ENCODE data around the gene PIK3CB. TPM values are rescaled to one million over a fixed set of nuclear protein-coding genes. Genes with fewer than 3 reads are reported as not detected.
"Not testable (repeated sequence)": the region's sequence is repeated elsewhere in the genome, so short reads cannot be mapped to it uniquely, and the experiment has no call there.

PIK3CB gene
- total RNA-seq, 1 experiment from 2014 or later: 6.1 TPM

DNA sequence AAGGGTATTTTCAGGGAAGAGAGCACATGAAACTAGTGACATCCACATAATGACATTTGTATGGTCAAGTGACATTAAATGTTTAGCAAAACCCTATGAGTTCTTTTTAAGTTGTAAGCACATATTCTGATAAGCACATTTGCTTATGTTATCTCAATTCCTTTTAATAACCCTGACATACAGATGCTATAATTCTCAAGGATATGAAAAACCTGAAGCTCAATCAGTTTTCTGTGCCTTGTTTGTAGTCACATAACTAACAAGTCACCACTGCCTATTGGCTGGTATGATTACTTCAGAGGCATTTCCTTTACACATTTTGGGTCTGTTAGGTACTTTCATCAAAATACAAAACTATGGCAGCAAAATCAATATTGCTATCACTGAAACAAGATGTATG is 152.1 kb downstream of the PIK3CB start:
- DNase-seq (ENCODE audit: low spot score): no peak

GRCh38 chr3:138681463-138682220 is 153.1 kb downstream of the PIK3CB start:
- no peak for DNase-seq (ENCODE audit: low spot score)

- DNase-seq (ENCODE audit: low spot score): not testable (repeated sequence)
These were observed 153.8 kb downstream of the PIK3CB start for GRCh38 chr3:138680974-138681373.

- no peak for DNase-seq (ENCODE audit: low spot score)
These were observed 155.8 kb downstream of the PIK3CB start for GRCh38 chr3:138678874-138679392.

- DNase-seq (ENCODE audit: low spot score): no peak
These were observed 156.6 kb downstream of the PIK3CB start for GRCh38 chr3:138678086-138678485.

DNA sequence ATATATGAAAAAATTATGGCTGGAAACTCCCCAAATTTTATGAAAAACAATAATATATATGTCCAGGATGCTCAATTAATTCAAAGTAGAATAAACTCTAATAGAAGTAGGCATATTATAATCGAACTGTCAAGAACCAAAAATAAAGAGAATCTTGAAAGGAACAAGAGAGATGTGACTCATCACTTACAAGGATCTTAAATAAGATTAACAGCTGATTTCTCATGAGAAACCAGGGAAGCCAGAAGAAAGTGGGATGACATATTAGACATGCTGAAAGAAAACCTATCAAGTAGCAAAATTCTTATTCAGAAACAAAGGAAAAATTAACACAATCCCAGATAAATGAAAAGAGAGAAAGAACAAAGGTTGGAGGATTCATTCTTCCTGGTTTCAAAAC is 159.3 kb downstream of the PIK3CB start:
- peak; percentile 42 for DNase-seq (ENCODE audit: low spot score)

DNA sequence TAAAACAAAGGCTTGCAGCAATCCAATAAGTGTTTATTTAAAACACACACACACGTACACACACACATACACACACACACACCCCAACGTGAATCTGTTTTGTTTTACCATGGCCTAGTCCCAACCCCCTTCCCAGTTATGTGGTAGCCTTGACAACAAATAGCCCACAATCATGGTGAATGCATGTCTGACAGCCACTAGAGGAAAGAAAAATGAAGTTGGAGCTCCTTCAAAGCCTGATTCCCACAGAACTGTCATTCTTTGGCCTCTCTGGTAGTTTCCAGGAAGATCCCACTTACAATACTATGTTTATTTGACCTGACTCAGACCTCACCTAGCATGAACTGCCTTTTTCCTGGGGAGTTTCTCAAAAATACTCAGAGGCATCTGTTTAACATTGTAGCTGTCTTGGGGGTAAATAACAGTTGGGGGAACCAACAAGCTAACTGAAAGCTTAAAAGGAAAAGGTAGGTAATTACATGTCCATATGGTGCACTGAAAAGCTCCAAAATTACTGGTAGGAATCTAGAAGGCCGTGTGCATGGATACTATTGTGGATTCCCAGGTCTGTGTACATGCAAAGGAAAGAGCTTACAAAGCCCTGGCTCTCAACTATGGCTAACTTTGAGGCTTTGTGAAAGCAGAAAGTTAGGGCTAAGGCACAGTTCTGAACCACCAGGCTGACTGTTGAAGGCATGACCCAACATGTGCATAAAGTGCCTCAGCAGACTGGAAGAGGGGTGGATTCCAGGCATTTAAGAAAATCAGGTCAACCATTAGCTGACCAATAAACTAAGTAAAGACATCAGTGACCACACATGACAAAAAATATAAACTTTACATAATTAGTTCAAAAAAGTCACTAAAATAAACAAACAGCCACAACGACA is 160.8 kb downstream of the PIK3CB start:
- peak; percentile 37 for DNase-seq (ENCODE audit: low spot score)

- DNase-seq (ENCODE audit: low spot score): no peak
These were observed 164.3 kb downstream of the PIK3CB start for GRCh38 chr3:138670407-138670806.

- no peak for DNase-seq (ENCODE audit: low spot score)
These were observed 166.6 kb downstream of the PIK3CB start for GRCh38 chr3:138668107-138668506.

GRCh38 chr3:138657508-138657907 is 177.2 kb downstream of the PIK3CB start:
- DNase-seq (ENCODE audit: low spot score): no peak

DNA sequence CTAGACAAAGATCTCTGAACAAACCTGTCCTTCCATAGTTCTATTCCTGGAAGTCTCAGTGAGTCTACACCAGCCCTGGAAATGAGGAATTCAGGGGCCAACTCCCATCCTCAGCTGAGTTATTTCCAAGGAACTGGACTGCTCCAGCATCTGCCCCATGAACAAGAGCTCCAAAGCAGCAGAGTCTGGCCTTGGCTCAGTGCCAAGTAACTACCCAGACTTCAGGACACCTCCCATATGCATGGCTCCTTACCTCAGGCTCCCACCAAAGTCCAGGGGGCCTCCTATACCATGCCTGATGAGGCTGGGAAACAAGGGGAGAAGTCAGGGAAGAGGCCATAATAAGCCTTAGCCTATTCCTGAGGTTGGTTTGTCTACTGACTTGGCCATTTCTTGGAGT is 181.2 kb downstream of the PIK3CB start:
- DNase-seq (ENCODE audit: low spot score): no peak

DNA sequence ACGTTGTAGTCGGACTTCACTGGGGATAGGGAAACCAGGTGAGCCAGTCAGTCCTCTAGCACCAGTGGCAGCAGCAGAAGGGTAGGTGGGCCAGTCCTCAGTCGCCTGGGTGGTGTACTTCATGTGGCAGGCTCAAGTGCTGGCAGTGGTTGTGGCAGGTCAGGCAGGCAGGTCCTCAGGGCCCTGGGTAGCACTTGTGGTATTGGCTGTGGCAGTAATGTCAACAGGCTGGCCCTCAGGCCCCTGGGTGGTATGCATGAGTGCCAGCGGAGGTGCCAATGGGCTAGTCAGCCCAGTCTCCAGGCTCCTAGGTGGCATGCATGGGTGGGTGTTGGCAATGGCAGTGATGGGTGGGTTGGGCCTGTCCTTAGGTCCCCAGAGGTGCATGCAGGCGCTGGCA is 185.6 kb downstream of the PIK3CB start:
- DNase-seq (ENCODE audit: low spot score): no peak

DNA sequence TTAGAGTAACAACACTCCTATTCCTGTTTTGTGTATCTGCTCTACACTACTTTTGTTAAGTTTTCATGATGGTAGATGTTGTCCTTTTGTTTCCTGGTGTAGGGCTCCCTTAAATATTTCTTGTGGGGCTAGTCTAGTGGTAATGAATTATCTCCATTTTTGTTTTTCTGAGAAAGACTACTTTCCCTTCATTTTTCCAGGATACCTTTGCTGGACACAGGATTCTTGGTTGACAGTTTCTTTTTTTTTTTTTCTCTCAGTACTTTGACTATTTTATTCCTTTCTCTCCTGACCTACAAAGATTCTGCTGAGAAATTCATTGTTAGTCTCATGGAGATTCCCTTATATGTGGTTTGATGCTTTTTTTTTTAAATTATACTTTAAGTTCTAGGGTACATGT is 188.2 kb downstream of the PIK3CB start:
- DNase-seq (ENCODE audit: low spot score): no peak

- no peak for DNase-seq (ENCODE audit: low spot score)
These were observed 188.7 kb downstream of the PIK3CB start for GRCh38 chr3:138646008-138646407.

DNA sequence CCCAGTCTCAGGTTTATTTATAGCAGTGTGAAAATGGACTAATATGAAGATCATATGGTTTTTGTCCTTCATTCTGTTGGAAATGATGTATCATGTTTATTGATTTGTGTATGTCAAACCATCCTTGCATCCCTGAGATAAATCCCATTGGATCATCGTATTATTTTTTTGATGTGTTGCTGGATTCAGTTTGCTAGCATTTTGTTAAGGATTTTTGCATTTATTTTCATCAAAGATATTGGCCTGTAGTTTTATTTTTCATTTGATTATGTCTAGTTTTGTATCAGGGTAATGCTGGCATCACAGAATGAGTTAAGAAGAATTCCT is 191.8 kb downstream of the PIK3CB start:
- DNase-seq (ENCODE audit: low spot score): no peak

DNA sequence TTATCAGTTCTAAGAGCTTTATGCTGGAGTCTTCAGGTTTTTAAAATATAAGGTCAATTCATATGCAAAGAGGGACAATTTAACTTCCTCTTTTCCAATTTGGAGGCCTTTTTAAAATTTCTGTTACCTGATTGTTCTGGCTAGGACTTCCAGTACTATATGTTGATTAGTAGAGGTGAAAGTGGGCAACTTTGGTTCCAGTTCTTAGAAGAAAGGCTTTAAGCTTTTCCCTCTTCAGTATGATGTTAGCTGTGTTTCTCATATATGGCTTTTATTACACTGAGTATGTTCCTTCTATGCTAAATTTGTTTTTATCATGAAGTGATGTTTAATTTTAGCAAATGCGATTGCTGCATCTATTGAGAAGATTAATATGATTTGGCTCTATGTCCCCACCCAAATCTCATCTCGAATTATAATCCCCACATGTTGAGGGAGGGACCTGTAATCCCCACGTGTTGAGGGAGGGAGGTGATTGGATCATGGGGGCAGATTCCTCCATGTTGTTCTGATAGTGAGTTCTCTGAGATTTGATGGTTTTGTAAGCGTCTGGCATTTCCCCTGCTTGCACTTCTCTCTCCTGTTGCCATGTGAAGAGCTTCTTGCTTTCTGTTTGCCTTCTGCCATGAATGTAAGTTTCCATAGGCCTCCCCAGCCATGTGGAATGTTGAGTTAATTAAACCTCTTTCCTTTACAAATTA is 192.4 kb downstream of the PIK3CB start:
- DNase-seq (ENCODE audit: low spot score): no peak

GRCh38 chr3:138640537-138640936 is 194.2 kb downstream of the PIK3CB start:
- DNase-seq (ENCODE audit: low spot score): no peak

DNA sequence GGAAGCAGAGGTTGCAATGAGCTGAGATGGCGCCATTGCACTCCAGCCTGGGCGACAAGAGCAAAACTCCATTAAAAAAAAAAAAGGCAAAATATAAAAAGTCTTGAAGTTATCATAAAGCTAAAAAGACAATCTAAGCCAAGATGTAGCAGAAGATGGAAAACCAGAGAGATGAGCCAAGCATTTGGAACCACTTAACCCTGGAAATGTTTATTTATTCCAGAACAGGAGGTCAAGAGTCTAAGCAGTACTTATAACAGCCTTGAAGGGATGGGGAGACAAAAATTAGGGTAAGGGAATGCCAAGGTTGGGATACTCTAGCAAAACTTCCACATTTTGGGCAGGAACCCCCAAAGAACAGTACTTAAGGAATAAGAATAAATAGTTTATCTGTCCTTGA is 196.1 kb downstream of the PIK3CB start:
- DNase-seq (ENCODE audit: low spot score): no peak

- DNase-seq (ENCODE audit: low spot score): no peak
These were observed 205.2 kb downstream of the PIK3CB start for GRCh38 chr3:138629526-138629925.

GRCh38 chr3:138625707-138626365 is 208.9 kb downstream of the PIK3CB start:
- DNase-seq (ENCODE audit: low spot score): no peak

- no peak for DNase-seq (ENCODE audit: low spot score)
These were observed 210.2 kb downstream of the PIK3CB start for GRCh38 chr3:138624518-138624917.

- no peak for DNase-seq (ENCODE audit: low spot score)
These were observed 214.3 kb downstream of the PIK3CB start for GRCh38 chr3:138620431-138620830.
